RWPE2 (cell line): ENCODE results near the gene BUD13.

Experiments used
- ATAC-seq: fragments of 200-7000 bp; cut with Tn5 transposase; 3 replicates; pipeline ENCODE4 v1.9.1; 2021; ENCODE audit warnings: low read depth
- DNase-seq: peaks from one replicate; pipeline ENCODE4 v3.0.0-alpha.2; 2020; ENCODE audit warnings: low spot score
- H3K27ac ChIP-seq: fragments of 450-650 bp; 2 replicates; pipeline ENCODE4 v1.5.1; 2017; ENCODE audit warnings: mild to moderate bottlenecking; ENCODE audit not compliant: poor library complexity, severe bottlenecking
- H3K27me3 ChIP-seq: fragments of 250-450 bp; sonication (Bioruptor Pico); 2 replicates; pipeline ENCODE4 v1.5.1; 2021; ENCODE audit warnings: mild to moderate bottlenecking, moderate library complexity; ENCODE audit not compliant: insufficient read depth, poor library complexity, severe bottlenecking
- H3K36me3 ChIP-seq: fragments of 250-450 bp; sonication (Bioruptor Pico); 2 replicates; pipeline ENCODE4 v1.5.1; 2020; ENCODE audit warnings: low read depth, mild to moderate bottlenecking, moderate library complexity
- H3K4me1 ChIP-seq: fragments of 250-450 bp; sonication (Bioruptor Pico); 2 replicates; pipeline ENCODE4 v1.5.1; 2021; ENCODE audit warnings: mild to moderate bottlenecking, moderate library complexity; ENCODE audit not compliant: insufficient read depth, poor library complexity, severe bottlenecking
- H3K4me3 ChIP-seq: fragments of 250-450 bp; sonication (Bioruptor Pico); 2 replicates; pipeline ENCODE4 v1.5.1; 2021; ENCODE audit warnings: mild to moderate bottlenecking, moderate library complexity; ENCODE audit not compliant: severe bottlenecking
- H3K9me3 ChIP-seq: fragments of 250-450 bp; sonication (Bioruptor Pico); 2 replicates; pipeline ENCODE4 v1.5.1; 2021; ENCODE audit warnings: mild to moderate bottlenecking, moderate library complexity; ENCODE audit not compliant: severe bottlenecking
- CTCF ChIP-seq: fragments of 450-650 bp; IDR thresholded peaks from one replicate; pipeline ENCODE4 v1.5.1; 2017; ENCODE audit warnings: mild to moderate bottlenecking, moderate library complexity; ENCODE audit not compliant: poor library complexity, severe bottlenecking

Gene BUD13

GRCh38 chr11:116700586-116701220 is 72.1 kb downstream of the BUD13 start:
- Histone ChIP-seq H3K27ac (no peak overlapping the region), H3K4me1 (peaks cover 13% of the 10 kb centered on the region), H3K27me3 (no peaks in the 10 kb centered on the region), H3K4me3 (no peak overlapping the region), H3K9me3 (no peaks in the 10 kb centered on the region), H3K36me3 (no peaks in the 10 kb centered on the region)
- DNase-seq (no peak), ATAC-seq (no peak)
- TF ChIP-seq CTCF, result no peak
